ENCODE results near the gene RWDD4.

Gene RWDD4

GRCh38 chr4:183659029-183659871 is at the start of gene RWDD4, which contains the start of gene TRAPPC11:
RWDD4 (minus strand) TSS chr4:183659185; CDS start chr4:183658952, 233 bp downstream.
TRAPPC11 (plus strand) TSS chr4:183659293; CDS start chr4:183663868, 4,575 bp downstream.
- peak; percentile 29 for TF ChIP-seq CTCF (conservative IDR thresholded peaks at IDR 0.05; ENCODE audit: low read depth, low read length)
- DNase-seq (ENCODE audit: low read depth) = peak; percentile 99
- peak within 1 kb of the TSS; percentile 82 for H3K4me3 ChIP-seq (ENCODE audit: low read depth, low read length)

- no peak overlapping the region for H3K4me3 ChIP-seq (ENCODE audit: low read depth, low read length)
- no peak for DNase-seq (ENCODE audit: low read depth)
- no peak for TF ChIP-seq CTCF (conservative IDR thresholded peaks at IDR 0.05; ENCODE audit: low read depth, low read length)
Measured at GRCh38 chr4:183702492-183702891, 43.5 kb upstream of the RWDD4 start.

- no peak for TF ChIP-seq CTCF (conservative IDR thresholded peaks at IDR 0.05; ENCODE audit: low read depth, low read length)
- no peak overlapping the region for H3K4me3 ChIP-seq (ENCODE audit: low read depth, low read length)
- DNase-seq (ENCODE audit: low read depth) = no peak
Measured at GRCh38 chr4:183700407-183700806, 41.4 kb upstream of the RWDD4 start.

GRCh38 chr4:183698909-183699308 is 39.9 kb upstream of the RWDD4 start:
- TF ChIP-seq CTCF (conservative IDR thresholded peaks at IDR 0.05; ENCODE audit: low read depth, low read length) = no peak
- no peak for DNase-seq (ENCODE audit: low read depth)
- no peak overlapping the region for H3K4me3 ChIP-seq (ENCODE audit: low read depth, low read length)

GRCh38 chr4:183691897-183692296 is 32.9 kb upstream of the RWDD4 start:
- TF ChIP-seq CTCF (conservative IDR thresholded peaks at IDR 0.05; ENCODE audit: low read depth, low read length) = no peak
- H3K4me3 ChIP-seq (ENCODE audit: low read depth, low read length) = no peak overlapping the region
- DNase-seq (ENCODE audit: low read depth) = no peak

- H3K4me3 ChIP-seq (ENCODE audit: low read depth, low read length) = no peak overlapping the region
- TF ChIP-seq CTCF (conservative IDR thresholded peaks at IDR 0.05; ENCODE audit: low read depth, low read length) = no peak
- no peak for DNase-seq (ENCODE audit: low read depth)
Measured at GRCh38 chr4:183691006-183691405, 32.0 kb upstream of the RWDD4 start.

GRCh38 chr4:183688216-183688615 is 29.2 kb upstream of the RWDD4 start:
- TF ChIP-seq CTCF (conservative IDR thresholded peaks at IDR 0.05; ENCODE audit: low read depth, low read length) = no peak
- no peak overlapping the region for H3K4me3 ChIP-seq (ENCODE audit: low read depth, low read length)
- no peak for DNase-seq (ENCODE audit: low read depth)
